Activated T-cell treated with anti-CD3 and anti-CD28 coated beads, Interleukin-2, amount 50 U/mL, for 4 hours (primary cell): Measurements from ENCODE around the gene IDUA. TPM values are rescaled to one million over a fixed set of nuclear protein-coding genes. Genes with fewer than 3 reads are reported as not detected.
"Not testable (repeated sequence)": the region's sequence is repeated elsewhere in the genome, so short reads cannot be mapped to it uniquely, and the experiment has no call there.

ENCODE experiments used
- ATAC-seq, 2 donors: fragments of 200-7000 bp; cut with Tn5 transposase; one replicate each; pipeline ENCODE4 v1.10.0; 2021
- DNase-seq: peaks from one replicate; pipeline ENCODE4 v3.0.0-alpha.2; 2020
- H3K27me3 Mint-ChIP-seq: one replicate; pipeline ENCODE4 v1.8.0; 2021; ENCODE audit warnings: low read depth, mixed read lengths
- H3K36me3 Mint-ChIP-seq: one replicate; pipeline ENCODE4 v1.8.0; 2022; ENCODE audit warnings: mixed read lengths; ENCODE audit not compliant: insufficient read depth
- H3K4me1 Mint-ChIP-seq: one replicate; pipeline ENCODE4 v1.8.0; 2021; ENCODE audit warnings: low read depth, mixed read lengths
- H3K4me3 Mint-ChIP-seq: one replicate; pipeline ENCODE4 v1.8.0; 2021; ENCODE audit warnings: mild to moderate bottlenecking, moderate library complexity, mixed read lengths
- H3K9me3 Mint-ChIP-seq: one replicate; pipeline ENCODE4 v1.8.0; 2021; ENCODE audit warnings: mixed read lengths
- total RNA-seq, 3 donors: library from RNA; stranded (reverse); gene quantifications; one replicate each; pipeline ENCODE4 v1.2.1, GENCODE V29; 2021

The IDUA gene
- total RNA-seq, 3 donors from 2014 or later, result 13.5 to 18.3 (median 14.4) TPM

DNA sequence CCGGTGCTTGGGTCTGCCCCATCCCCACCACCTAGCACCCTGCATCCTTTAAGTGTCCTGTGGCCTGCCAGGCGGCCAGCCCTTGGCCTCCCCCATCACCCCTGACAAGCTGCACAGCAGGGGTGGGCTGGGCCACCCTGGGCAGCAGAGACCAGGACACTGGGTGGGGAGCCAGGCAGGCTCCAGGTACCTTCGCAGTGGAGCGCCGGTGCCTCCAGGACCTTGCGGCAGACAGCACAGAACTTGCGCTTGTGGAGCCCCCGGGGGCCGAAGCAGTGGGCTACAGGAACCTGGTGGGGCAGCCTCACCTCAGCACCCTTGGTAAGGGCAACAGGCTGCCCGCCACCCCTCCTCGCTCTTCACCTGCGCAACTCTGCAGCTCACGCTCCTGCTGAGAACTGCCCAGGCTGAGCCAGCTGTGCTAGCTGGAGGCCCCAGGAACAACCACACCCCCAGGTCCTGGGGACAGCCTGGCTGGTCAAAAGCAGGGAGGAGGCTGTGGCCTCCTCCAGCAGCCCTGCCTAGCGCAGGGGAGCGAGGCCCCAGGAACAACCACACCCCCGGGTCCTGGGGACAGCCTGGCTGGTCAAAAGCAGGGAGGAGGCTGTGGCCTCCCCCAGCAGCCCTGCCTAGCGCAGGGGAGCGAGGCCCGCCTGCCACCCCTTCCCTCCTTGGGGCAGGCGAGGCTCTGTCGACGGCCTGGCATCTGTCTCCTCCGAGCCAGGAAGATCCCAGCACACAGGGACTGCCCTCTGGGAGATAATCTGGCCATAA is 18.0 kb upstream of the IDUA start:
- DNase-seq, result no peak
- H3K36me3 Mint-ChIP-seq, result no peaks in the 10 kb centered on the region
- H3K9me3 Mint-ChIP-seq, result no peaks in the 10 kb centered on the region
- peaks cover 11% of the 10 kb centered on the region for H3K4me1 Mint-ChIP-seq
- no peak for ATAC-seq
- H3K27me3 Mint-ChIP-seq, result no peaks in the 10 kb centered on the region
- no peak overlapping the region for H3K4me3 Mint-ChIP-seq

DNA sequence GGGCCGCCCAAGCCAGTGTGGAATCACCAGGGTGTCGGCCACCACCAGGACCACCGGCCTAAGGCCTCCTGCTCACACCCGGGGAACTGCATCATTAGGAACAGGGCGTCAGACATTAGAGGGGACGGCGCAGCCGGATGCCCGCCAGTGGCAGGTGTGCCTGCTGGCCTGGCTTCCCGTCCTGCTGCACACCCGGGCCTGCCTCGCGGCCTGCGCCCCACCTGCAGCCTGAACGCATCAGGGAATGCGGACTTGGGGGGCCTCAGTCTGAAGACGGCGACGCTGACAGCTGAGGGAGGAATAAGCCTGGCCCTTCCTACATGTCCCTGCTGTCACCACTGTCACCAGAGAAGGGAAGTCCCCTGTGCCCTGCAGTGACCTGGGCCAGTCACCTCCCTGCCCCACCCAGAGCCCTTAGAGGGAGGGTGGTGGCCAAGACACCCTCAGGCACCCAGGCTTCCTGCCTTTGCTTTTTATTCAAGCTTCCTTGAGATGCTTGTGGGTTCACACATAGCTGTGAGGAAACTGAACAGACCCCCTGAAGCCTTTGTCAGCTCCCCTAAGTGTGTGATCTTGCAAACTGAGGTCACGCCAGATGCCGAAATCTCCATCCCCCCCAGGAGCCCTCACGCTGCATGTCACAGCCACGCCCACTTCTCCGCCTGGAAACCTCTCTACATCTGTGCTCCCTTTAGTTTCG is 16.6 kb upstream of the IDUA start:
- ATAC-seq, result no peak
- Mint-ChIP-seq H3K9me3 (no peaks in the 10 kb centered on the region), H3K4me3 (peak overlapping the region; percentile 37)

DNA sequence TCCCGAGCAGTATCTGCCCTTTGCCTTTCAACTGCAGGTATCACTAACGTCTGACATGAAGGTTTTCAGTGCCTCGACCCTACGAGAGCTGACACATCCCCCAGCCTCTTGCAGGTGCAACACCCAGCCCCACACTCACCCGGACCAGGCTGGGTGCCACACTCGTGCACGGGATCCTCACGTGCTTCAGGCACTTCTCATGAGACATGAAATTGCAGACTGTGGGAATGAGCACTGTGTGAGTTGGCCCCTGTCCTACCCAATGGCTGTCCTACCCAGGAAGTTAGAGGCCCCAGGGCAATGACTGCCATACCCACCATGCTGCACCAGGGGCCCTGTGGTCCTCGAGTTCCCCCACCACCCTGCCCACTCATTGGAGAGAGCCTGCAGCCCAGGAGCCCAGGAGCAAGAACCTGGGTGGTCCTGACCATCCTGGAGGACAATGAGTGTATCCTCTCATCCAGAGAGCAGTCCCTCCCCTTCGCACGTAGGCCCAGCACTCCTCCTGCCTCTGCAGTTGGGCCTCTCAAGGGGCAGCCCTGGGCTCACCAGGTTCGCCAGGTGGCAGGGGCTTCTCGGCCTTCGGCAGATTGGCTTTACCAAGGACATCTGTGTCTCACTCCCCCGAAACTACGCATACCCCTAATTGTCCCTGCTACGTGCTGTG is 15.9 kb upstream of the IDUA start:
- Mint-ChIP-seq H3K4me1 (peaks cover 11% of the 10 kb centered on the region), H3K4me3 (peak overlapping the region; percentile 53), H3K9me3 (no peaks in the 10 kb centered on the region), H3K36me3 (no peaks in the 10 kb centered on the region), H3K27me3 (no peaks in the 10 kb centered on the region)
- DNase-seq (no peak), ATAC-seq (no peak)

More for the DNA sequence above, 16.6 kb upstream of the IDUA start:
- no peak for DNase-seq
- Mint-ChIP-seq H3K36me3 (no peaks in the 10 kb centered on the region), H3K4me1 (peaks cover 11% of the 10 kb centered on the region), H3K27me3 (no peaks in the 10 kb centered on the region)

DNA sequence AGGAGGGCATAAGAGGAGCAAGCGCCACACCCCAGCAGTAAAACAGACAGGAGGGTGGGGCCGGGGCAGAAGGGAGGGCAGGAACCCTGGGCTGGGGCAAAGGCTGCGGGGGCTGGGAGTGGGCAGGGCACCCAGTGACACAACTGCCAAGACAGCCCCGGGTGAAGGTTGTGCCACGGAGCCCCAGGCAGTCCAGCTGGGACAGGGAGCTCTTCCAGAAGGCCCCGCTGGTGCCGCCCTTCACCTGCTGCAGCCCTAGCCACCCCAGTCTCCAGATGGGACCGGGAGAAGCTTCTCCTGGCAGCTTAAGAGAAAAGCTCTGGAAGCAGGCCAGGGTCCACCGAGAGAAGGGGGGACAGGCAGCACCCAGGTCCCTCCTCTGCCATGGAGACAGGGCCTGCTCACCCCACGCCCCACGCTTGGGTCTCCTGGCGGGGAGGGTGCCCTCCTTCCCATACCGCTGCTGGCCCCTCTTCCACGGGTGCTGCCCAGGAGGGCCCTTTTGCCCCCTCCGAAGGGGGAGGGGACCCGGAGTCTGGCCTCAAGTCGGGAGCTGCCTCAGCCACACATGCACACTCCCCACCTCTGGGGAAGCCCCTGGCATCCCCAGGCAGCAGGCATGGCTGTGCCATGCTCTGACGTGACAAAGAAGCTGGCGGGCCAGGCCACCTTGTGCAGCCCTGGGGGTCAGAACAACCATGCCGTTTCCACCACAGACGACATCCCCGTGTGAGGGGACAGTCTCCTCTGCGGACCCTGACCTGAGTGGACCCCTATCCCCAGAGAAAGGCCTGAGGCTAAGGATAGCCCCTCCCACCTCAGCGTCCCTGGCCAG is 15.0 kb upstream of the IDUA start:
- Mint-ChIP-seq H3K4me1 (peaks cover 11% of the 10 kb centered on the region), H3K9me3 (no peaks in the 10 kb centered on the region), H3K4me3 (peak overlapping the region; percentile 59), H3K27me3 (no peaks in the 10 kb centered on the region), H3K36me3 (no peaks in the 10 kb centered on the region)
- ATAC-seq, result no peak
- DNase-seq, result no peak

DNA sequence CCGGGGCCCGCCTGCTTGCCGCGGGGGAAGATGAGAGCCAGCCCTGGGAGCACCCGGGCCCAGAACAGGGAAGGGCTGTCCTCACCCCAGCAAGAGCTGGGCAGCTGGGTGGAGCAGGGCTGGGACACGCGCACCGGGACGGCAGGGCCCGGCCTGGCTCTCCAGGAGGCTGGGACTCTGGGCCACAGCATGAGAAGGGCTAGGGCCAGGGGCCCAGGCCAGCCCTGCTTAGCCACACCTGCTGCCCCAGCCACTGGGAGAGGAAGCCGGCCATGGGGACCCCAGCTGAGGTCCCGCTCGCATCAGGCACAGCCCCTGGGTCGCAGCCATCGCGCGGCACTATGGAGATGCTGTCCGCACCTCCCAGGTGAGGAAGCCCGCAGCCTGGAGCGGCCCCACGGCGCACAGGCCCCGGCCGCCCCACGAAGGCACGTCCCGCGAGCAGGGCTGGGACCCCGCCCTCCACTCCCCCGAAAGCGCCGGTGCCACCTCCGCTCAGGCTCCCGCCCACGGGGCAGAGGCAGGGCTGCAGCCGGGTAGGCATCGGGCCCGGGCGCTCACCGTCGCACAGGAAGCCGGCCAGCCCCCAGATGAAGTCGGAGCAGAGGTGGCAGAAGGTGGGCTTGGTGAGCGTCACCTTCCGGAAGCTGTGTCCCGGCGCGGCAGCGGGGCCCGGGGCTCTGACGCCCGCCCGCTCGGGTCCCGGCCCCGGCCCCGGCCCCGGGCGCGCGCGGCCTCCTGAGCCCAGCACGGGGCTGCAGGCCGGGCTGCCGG is 14.0 kb upstream of the IDUA start:
- H3K9me3 Mint-ChIP-seq, result no peaks in the 10 kb centered on the region
- DNase-seq, result peak; percentile 70
- peak; percentile 55 to 59 for ATAC-seq
- H3K4me3 Mint-ChIP-seq, result peak overlapping the region; percentile 59
- no peaks in the 10 kb centered on the region for H3K27me3 Mint-ChIP-seq
- no peaks in the 10 kb centered on the region for H3K36me3 Mint-ChIP-seq
- H3K4me1 Mint-ChIP-seq, result peaks cover 11% of the 10 kb centered on the region

DNA sequence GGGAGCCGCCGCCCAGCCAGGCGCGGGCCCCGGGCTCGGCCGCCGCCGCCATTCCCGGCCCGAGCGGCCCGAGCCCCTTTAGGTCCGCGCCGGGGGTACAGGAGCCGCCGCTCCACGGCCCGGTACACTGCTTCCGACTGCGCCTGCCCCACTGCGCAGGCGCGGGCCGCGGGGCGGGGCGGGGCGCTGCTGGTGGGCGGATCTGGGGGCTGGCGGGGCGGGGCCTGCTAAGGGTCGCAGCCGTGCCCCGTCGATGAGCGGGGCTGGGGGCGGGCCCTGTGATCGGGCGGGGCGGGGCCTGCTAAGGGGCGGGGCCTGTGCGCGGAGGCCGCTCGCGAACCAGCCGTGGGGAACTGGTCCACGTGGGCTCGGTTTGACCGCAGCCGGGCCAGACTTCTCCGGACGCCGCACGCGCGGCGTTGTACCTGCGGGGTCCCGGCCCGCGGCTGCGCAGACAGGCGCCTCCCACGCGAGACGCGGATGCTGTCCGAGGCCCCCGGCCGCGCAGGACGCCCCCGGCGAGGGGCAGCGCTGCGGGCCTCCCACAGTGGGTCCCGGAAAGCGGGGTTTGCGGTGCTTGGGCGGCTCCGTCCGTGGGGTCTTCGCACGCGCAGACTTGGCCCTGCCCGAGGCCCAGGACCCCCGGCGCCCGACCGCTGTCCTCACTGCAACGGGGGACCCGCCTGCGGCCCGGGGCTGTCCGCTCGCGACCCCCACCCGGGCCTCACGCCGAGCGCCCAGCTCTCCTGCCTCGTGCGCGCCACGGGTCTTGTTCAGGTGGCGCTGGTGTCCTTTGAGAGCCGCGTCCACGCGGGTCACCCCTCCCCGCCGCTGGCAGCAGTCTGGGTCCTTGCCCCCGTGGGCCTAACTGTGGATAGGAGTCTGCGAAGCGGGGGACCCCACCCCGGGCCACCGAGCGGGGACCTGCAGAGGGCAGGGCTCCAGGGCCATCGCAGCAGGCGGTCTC is 13.1 kb upstream of the IDUA start, which contains the start of gene DGKQ:
TSS of gene DGKQ (minus strand) at position 139 of the 967 bp plus-strand sequence. CDS start at position 52, 87 bp downstream.
- Mint-ChIP-seq H3K27me3 (no peaks in the 10 kb centered on the region), H3K4me3 (peak within 1 kb of the TSS; percentile 59), H3K36me3 (no peaks in the 10 kb centered on the region), H3K4me1 (peaks cover 11% of the 10 kb centered on the region), H3K9me3 (no peaks in the 10 kb centered on the region)
- ATAC-seq (peak; percentile 91 to 94), DNase-seq (peak; percentile 89)

DNA sequence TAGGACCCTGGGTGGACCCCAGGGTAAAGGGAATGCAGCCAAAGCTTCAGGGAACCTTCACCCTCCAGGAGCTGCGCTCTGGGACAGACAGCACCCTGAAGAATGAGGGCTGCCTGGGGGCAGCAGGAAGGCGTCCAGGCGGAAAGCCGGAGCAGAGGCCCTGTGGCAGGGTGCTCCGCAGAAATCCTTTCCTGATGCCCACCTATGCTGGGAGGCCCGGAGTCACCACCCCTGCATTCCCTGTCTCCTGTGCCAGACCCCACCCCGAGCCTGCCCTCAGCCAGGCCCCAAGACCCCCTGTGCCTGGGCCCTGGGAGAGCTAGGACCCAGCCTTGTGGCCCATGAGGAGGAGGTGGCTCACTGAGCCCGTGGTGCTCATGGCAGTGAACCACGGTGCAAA is 12.2 kb upstream of the IDUA start:
- Mint-ChIP-seq H3K4me3 (no peak overlapping the region), H3K9me3 (no peaks in the 10 kb centered on the region), H3K36me3 (no peaks in the 10 kb centered on the region), H3K4me1 (peaks cover 11% of the 10 kb centered on the region), H3K27me3 (no peaks in the 10 kb centered on the region)
- DNase-seq (no peak), ATAC-seq (no peak)

DNA sequence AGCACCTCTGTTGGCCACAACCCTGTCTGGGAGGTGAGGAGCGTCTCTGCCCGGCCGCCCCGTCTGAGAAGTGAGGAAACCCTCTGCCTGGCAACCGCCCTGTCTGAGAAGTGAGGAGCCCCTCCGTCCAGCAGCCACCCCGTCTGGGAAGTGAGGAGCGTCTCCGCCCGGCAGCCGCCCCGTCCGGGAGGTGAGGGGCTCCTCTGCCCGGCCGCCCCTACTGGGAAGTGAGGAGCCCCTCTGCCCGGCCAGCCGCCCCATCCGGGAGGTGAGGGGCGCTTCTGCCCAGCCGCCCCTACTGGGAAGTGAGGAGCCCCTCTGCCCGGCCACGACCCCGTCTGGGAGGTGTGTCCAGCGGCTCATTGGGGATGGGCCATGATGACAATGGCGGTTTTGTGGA is 10.8 kb upstream of the IDUA start:
- not testable (repeated sequence) for ATAC-seq, H3K36me3 Mint-ChIP-seq, H3K9me3 Mint-ChIP-seq, DNase-seq, H3K4me1 Mint-ChIP-seq, H3K4me3 Mint-ChIP-seq, H3K27me3 Mint-ChIP-seq

DNA sequence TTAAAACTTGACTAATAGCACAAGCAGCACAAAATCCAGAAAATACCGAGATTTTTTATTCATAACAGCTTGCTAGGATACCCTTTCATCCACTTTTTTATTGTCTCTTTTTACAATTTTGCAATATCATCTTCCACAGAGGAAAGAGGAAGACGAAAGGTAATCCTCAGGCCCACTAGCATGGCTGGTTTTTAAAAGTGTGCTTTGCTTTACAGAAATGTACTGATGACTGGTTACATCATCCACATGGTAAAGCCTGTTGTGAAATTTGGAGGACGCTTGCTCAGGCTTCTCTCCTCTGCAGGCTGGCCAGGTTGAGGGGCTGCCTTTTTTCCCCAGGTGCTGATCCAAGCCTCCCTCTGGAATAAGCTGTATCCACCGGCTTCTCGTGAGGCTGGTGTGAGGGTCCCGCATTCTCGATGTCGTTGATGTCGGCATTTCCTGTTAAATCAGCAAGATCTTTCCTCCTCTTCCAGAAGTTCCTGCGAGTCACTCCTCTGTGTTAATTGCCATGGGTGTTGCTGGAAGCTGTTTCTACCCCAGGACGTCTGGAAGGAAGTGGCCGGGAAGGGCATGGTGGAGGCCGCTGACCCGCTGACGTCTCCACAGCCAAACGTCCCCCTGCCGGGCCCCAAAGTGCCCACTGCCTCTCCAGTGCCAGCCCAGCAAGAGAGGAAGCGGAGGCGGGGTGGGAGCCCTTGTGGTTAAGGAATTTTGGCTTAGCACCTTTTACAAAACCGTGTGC is 7.7 kb upstream of the IDUA start:
- Mint-ChIP-seq H3K9me3 (no peaks in the 10 kb centered on the region), H3K36me3 (no peaks in the 10 kb centered on the region), H3K4me3 (no peak overlapping the region), H3K4me1 (no peaks in the 10 kb centered on the region), H3K27me3 (no peaks in the 10 kb centered on the region)
- ATAC-seq (no peak), DNase-seq (no peak)

DNA sequence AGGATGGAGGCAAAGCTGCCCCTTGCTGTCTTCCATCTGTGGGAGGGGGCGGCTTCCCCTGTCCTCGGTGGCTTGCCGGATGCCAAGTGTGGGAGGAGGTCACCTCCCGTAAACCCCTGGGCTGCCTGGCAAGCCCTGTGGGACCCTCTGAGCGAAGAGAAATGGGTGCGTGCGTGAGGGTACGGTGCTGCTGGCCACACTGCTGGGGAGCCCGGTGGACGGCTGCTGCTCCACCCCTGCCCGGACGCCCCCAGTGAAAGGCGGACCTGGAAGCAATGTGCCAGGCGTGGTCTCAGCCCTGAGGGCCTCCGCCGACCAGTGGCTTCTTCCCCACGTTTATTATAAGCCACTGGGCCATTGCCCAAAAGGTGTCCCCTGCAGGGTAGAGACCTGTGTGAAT is 4.6 kb upstream of the IDUA start:
- Mint-ChIP-seq H3K27me3 (no peaks in the 10 kb centered on the region), H3K9me3 (no peaks in the 10 kb centered on the region), H3K4me3 (no peak overlapping the region), H3K36me3 (no peaks in the 10 kb centered on the region), H3K4me1 (peaks cover 21% of the 10 kb centered on the region)
- ATAC-seq (no peak), DNase-seq (no peak)

DNA sequence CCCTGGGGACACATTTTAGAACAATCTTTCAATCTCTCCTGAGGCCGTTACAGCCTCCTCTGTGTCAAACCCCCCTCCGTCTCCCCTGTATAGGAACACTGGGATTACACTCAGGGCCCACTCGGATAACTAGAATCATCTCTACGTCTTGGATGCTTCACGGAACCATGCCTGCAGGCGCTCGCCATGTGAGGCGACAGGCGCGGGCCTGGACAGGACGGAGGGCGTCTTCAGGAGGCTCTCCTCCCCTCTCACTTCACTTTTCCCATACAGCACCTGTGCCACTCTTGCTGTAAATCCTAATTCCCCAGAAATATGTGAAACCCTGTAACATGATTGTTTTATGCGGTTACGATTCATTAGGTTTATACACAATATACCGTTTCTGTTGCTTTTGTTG is 4.0 kb upstream of the IDUA start:
- no peaks in the 10 kb centered on the region for H3K27me3 Mint-ChIP-seq

More for the DNA sequence above, 4.0 kb upstream of the IDUA start:
- ATAC-seq (no peak), DNase-seq (no peak)
- H3K36me3 Mint-ChIP-seq, result no peaks in the 10 kb centered on the region
- peaks cover 24% of the 10 kb centered on the region for H3K4me1 Mint-ChIP-seq
- no peaks in the 10 kb centered on the region for H3K9me3 Mint-ChIP-seq
- no peak overlapping the region for H3K4me3 Mint-ChIP-seq
